Esophagus (tissue), 2 donors: ENCODE measurements around the gene TARBP2. TPM values are rescaled to one million over a fixed set of nuclear protein-coding genes. Genes with fewer than 3 reads are reported as not detected.
A peak's percentile ranks its signal among the peaks of the same experiment; 100 is the strongest.
"Not testable (repeated sequence)": the region's sequence is repeated elsewhere in the genome, so short reads cannot be mapped to it uniquely, and the experiment has no call there.

Experiments
- H3K27ac ChIP-seq, 2 donors: one replicate each; pipeline ENCODE4 v1.5.1; 2013; ENCODE audit warnings: low read depth in 2 of 2, mild to moderate bottlenecking in 2 of 2, inconsistent platforms in 1 of 2, low read length in 1 of 2, moderate library complexity in 1 of 2
- H3K27me3 ChIP-seq, 2 donors: one replicate each; pipeline ENCODE4 v1.6.1; 2013; ENCODE audit warnings: low read length in 2 of 2, control low read depth in 1 of 2, mild to moderate bottlenecking in 1 of 2; ENCODE audit not compliant: insufficient read depth in 2 of 2, control insufficient read depth in 1 of 2
- H3K36me3 ChIP-seq, 2 donors: one replicate each; pipeline ENCODE4 v1.6.1; 2013; ENCODE audit warnings: low read length in 1 of 2; ENCODE audit not compliant: control insufficient read depth in 2 of 2, insufficient read depth in 2 of 2
- H3K4me1 ChIP-seq, 2 donors: one replicate each; pipeline ENCODE4 v1.6.1; 2013; ENCODE audit warnings: low read length in 1 of 2; ENCODE audit not compliant: control insufficient read depth in 2 of 2, insufficient read depth in 2 of 2
- H3K4me3 ChIP-seq, 2 donors: one replicate each; pipeline ENCODE4 v1.5.1; 2013; ENCODE audit warnings: low read length in 2 of 2, mild to moderate bottlenecking in 2 of 2, low read depth in 1 of 2, moderate library complexity in 1 of 2
- H3K9me3 ChIP-seq, 2 donors: one replicate each; pipeline ENCODE4 v1.6.1; 2013; ENCODE audit warnings: mild to moderate bottlenecking in 2 of 2, low read depth in 1 of 2, low read length in 1 of 2, moderate library complexity in 1 of 2; ENCODE audit not compliant: control insufficient read depth in 2 of 2, insufficient read depth in 1 of 2
- WGBS, 2 donors: extraction: QIAGEN DNeasy Blood & Tissue Kit; methylation state at CpG; one replicate each; pipeline ENCODE4 v1.1.7; 2013; 5-methylcytosine and 5-hydroxymethylcytosine counted together
- polyA plus RNA-seq, 2 donors: library from polyadenylated mRNA; stranded (reverse); fragments of 200-250 nt; gene quantifications; one replicate each; pipeline ENCODE4 v1.2.3, GENCODE V29; 2013
- donor health status: healthy with polysubstance abuse.
- donor health status: Bipolar disorder and iron deficiency.

The TARBP2 gene
- polyA plus RNA-seq, 2 donors: 20.1 to 24.8 TPM

DNA sequence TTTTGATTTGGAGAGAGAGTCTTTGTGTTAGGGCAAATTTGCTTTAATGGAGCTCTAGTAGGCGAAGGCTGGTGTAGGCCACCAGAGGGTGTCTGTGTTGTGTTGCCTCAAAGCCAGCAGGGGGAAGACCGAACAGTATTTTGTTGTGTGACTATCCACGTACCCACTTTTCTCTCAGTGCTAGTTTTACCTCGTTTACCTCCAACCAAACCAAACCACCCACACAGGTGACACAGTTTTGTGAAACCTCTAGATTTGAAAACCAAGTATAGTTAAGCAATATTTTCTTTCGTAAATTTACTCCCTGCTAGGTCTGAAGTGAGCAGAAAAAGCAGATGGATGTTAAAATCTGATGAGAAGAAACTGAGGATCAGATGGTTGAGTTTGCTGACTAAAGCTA lies 42.5 kb downstream of the TARBP2 start:
- H3K27ac ChIP-seq: peak overlapping the region; percentile 16 to 60
- no peaks in the 10 kb centered on the region for H3K4me1 ChIP-seq
- peaks cover 0 to 3% of the 10 kb centered on the region in 2 donors for H3K36me3 ChIP-seq
- no peaks in the 10 kb centered on the region for H3K27me3 ChIP-seq
- 17 to 22% methylated on average over 5 of the region's 5 CpGs for WGBS, 2 donors
- H3K4me3 ChIP-seq: no peak overlapping the region
- H3K9me3 ChIP-seq: no peaks in the 10 kb centered on the region

- H3K4me1 ChIP-seq, H3K4me3 ChIP-seq, H3K9me3 ChIP-seq, H3K27ac ChIP-seq, H3K36me3 ChIP-seq, H3K27me3 ChIP-seq: not testable (repeated sequence)
- WGBS, 2 donors: 97% methylated on average over 6 of the region's 6 CpGs
Measured at GRCh38 chr12:53548354-53548753, 47.3 kb downstream of the TARBP2 start.

DNA sequence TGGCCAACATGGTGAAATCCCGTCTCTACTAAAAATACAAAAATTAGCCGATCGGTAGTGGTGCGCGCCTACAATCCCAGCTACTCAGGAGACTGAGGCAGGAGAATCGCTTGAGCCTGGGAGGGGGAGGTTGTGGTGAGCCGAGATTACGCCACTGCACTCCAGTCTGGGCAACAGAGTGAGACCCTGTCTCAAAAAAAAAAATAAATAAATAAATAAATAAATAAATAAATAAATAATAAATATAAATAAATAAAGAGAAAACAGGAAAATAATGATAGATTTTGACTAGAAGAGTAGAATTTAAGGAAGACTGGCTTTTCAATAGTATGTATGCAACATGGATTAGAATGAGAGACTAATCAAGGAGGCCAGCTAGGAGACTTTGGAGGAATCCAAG lies 49.0 kb downstream of the TARBP2 start:
- WGBS, 2 donors: 99% methylated on average over 8 of the region's 8 CpGs
- H3K9me3 ChIP-seq, H3K27me3 ChIP-seq, H3K4me1 ChIP-seq, H3K27ac ChIP-seq, H3K36me3 ChIP-seq, H3K4me3 ChIP-seq: not testable (repeated sequence)

- H3K9me3 ChIP-seq: no peaks in the 10 kb centered on the region
- no peak overlapping the region for H3K27ac ChIP-seq
- no peaks in the 10 kb centered on the region for H3K4me1 ChIP-seq
- WGBS, 2 donors: 75 to 76% methylated on average over 1 of the region's 1 CpG
- no peak overlapping the region for H3K4me3 ChIP-seq
- peaks cover 0 to 6% of the 10 kb centered on the region in 2 donors for H3K36me3 ChIP-seq
- H3K27me3 ChIP-seq: no peaks in the 10 kb centered on the region
Measured at GRCh38 chr12:53550595-53550994, 49.5 kb downstream of the TARBP2 start.

GRCh38 chr12:53551889-53552291 lies 50.8 kb downstream of the TARBP2 start:
- H3K36me3 ChIP-seq: peaks cover 0 to 6% of the 10 kb centered on the region in 2 donors
- no peak overlapping the region for H3K27ac ChIP-seq
- 87 to 88% methylated on average over 2 of the region's 2 CpGs for WGBS, 2 donors
- H3K4me3 ChIP-seq: no peak overlapping the region
- no peaks in the 10 kb centered on the region for H3K27me3 ChIP-seq
- no peaks in the 10 kb centered on the region for H3K4me1 ChIP-seq
- H3K9me3 ChIP-seq: no peaks in the 10 kb centered on the region

DNA sequence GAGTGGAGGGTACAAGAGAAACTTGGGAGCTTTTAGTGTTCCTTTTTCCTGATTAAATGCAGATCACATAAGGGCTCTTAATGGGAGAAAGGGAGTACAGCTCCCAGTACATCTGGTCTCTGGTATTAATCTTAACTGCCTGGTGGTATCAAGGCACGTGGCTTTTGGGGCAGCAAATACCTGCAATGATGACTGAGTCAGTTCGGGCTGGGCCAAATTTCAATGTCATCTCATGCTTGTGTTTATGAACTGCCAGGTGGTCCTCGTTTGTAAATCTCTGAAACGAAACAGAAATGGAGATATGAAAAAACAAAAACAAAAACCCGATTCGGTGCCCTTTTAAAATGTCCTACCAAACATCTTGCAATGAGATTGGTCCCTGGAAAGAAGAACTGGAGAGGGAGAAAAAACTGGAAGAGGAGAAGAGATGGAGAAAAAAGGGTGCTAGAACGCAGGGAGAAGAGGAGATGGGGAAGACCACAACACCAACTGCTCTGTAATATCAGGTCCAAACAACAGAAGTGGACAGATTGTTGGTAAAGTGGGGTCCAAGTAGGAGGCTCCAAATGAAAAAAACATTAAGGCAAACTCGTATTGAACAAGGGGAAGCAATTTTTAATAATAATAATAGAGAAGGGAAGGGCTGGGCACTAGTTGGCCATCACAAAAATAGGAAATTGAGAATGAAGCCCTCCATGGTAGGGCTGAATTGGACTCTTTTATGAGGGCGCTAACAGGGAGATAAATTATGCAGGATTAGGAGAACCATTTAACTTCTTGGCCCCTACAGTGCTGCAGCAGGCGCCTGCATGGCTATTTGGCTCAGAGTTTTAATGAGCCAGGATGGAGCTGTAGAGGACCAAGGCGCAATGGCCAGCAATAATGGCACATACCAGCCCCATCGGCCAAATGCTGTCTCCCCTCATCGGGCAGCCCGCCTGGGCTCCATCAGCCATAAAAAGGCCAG lies 51.6 kb downstream of the TARBP2 start:
- Histone ChIP-seq H3K36me3 (peaks cover 0 to 6% of the 10 kb centered on the region in 2 donors), H3K4me1 (no peaks in the 10 kb centered on the region), H3K4me3 (no peak overlapping the region), H3K9me3 (no peaks in the 10 kb centered on the region), H3K27ac (no peak overlapping the region), H3K27me3 (no peaks in the 10 kb centered on the region)
- 87 to 90% methylated on average over 13 to 14 of the region's 14 CpGs for WGBS, 2 donors

Other genes with a start within 250 kb of the TARBP2 start
- 10 to 100 TPM; 43.8 to 66.1 TPM for gene ESPL1, start 233.0 kb upstream of the TARBP2 start, polyA plus RNA-seq
- 100 to 1,000 TPM; 612 to 762 TPM for gene PFDN5, start 205.7 kb upstream of the TARBP2 start, polyA plus RNA-seq
- gene MYG1, start 201.6 kb upstream of the TARBP2 start, polyA plus RNA-seq: 10 to 100 TPM; 41.8 to 75.0 TPM
- gene AAAS, start 179.7 kb upstream of the TARBP2 start, polyA plus RNA-seq: 10 to 100 TPM; 31.4 to 41.2 TPM
- not detected for gene SP7, start 164.9 kb upstream of the TARBP2 start, polyA plus RNA-seq
- 10 to 100 TPM; 21.6 to 22.3 TPM for gene SP1, start 121.1 kb upstream of the TARBP2 start, polyA plus RNA-seq
- under 1 TPM in 1 of 2 donors, not detected in 1; 0.08 TPM for gene AMHR2, start 77.4 kb upstream of the TARBP2 start, polyA plus RNA-seq
- gene PRR13, start 59.5 kb upstream of the TARBP2 start, polyA plus RNA-seq: 100 to 1,000 TPM in 1 of 2 donors, 10 to 100 TPM in 1; 73.8 to 119 TPM
- gene PCBP2, start 49.2 kb upstream of the TARBP2 start, polyA plus RNA-seq: 100 to 1,000 TPM; 330 to 344 TPM
- 1 to 10 TPM; 6.2 to 8.5 TPM for gene MAP3K12, start 1.8 kb upstream of the TARBP2 start, polyA plus RNA-seq
- under 1 TPM in 1 of 2 donors, not detected in 1; 0.12 TPM for gene NPFF, start 6.2 kb downstream of the TARBP2 start, polyA plus RNA-seq
- gene ATF7, start 125.1 kb downstream of the TARBP2 start, polyA plus RNA-seq: 10 to 100 TPM; 15.9 to 23.5 TPM
- 100 to 1,000 TPM; 334 to 466 TPM for gene ATP5MC2, start 174.8 kb downstream of the TARBP2 start, polyA plus RNA-seq
- gene CALCOCO1, start 226.2 kb downstream of the TARBP2 start, polyA plus RNA-seq: 10 to 100 TPM; 49.7 to 72.7 TPM